Measurements from ENCODE around the gene PDE4DIP. TPM values are rescaled to one million over a fixed set of nuclear protein-coding genes. Genes with fewer than 3 reads are reported as not detected.
"Not testable (repeated sequence)": the region's sequence is repeated elsewhere in the genome, so short reads cannot be mapped to it uniquely, and the experiment has no call there.

PDE4DIP gene
- total RNA-seq, 2 donors from 2014 or later, result 26.5 to 33.8 TPM

DNA sequence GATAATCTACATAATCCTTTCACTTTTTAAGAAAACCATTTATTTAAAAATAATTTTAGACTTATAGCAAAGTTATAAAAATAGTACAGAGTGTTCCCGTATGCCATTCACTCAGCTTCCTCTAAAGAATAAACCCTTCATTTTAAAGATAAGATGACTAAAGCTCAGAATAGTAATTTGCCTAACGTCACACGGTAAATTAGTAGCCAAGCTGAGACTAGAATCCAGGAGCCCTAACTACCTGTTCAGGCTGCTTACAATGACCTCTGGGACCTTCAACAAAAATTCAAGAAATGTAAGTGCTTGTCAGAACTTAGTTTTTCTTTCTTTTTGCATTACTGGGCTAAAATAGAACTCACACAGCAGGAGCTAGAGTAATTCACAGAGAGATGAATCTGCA, 56.5 kb downstream of the PDE4DIP start:
- not testable (repeated sequence) for H3K36me3 Mint-ChIP-seq
- peak in 1 of 2 donors; percentile 24 for ATAC-seq

DNA sequence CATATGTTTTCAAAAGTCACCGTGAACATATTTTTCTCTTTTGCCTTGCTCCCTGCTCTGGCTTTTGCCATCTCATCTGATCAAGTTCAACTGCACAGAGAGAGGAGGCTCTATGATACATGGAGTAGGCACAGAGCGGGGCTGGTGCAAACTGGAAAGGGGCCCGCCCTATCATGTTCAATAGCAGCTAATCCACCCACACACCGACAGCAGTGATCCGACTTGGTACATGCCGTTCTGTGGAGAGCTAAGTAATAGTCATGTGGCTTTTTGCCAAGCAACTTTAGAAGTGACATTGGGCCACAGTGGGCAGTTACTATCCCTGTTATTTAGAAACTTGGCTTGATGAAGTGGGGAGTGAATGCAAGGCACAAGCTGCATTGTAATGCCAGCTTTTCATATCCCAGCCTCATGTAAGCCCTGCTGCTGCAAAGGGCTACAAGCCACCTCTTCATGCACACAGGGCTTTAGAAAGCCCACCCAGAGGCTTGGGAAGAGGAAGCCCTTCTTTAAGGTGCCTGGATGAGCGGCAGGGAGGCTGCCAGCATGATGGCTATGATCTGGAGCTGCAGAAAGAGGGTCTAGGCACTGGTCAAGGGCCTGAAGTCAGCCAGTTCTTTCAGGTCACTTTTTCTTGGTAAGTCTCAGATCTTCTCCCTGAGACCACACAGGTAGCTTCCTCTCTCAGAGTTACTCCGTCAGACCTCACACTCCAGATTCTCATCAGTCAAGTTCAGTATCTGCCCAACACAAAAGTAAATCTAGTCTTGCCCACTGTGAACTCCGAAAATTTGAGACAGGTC, 57.1 kb downstream of the PDE4DIP start:
- H3K27ac Mint-ChIP-seq; H3K9me3 Mint-ChIP-seq; H3K36me3 Mint-ChIP-seq; DNase-seq (ENCODE audit: low spot score in 2 of 2): not testable (repeated sequence)
- peak; percentile 84 to 88 for ATAC-seq

More for the DNA sequence above, 56.5 kb downstream of the PDE4DIP start:
- DNase-seq (ENCODE audit: low spot score in 2 of 2); H3K9me3 Mint-ChIP-seq; H3K27ac Mint-ChIP-seq: not testable (repeated sequence)

DNA sequence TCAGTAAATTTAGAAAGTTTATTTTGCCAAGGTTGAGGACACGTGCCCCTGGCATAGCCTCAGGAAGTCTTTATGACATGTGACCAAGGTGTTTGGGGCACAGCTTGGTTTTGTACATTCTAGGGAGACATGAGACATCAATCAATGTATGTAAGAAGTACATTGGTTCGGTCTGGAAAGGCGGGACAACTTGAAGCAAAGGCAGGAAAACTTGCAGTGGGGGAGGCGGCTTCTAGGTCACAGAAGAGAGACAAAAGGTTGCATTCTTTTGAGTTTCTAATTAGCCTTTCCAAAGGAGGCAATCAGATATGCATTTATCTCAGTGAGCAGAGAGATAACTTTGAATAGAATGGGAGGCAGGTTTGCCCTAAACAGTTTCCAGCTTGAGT, 57.7 kb downstream of the PDE4DIP start:
- DNase-seq (ENCODE audit: low spot score in 2 of 2); ATAC-seq; H3K9me3 Mint-ChIP-seq; H3K27ac Mint-ChIP-seq; H3K36me3 Mint-ChIP-seq: not testable (repeated sequence)

DNA sequence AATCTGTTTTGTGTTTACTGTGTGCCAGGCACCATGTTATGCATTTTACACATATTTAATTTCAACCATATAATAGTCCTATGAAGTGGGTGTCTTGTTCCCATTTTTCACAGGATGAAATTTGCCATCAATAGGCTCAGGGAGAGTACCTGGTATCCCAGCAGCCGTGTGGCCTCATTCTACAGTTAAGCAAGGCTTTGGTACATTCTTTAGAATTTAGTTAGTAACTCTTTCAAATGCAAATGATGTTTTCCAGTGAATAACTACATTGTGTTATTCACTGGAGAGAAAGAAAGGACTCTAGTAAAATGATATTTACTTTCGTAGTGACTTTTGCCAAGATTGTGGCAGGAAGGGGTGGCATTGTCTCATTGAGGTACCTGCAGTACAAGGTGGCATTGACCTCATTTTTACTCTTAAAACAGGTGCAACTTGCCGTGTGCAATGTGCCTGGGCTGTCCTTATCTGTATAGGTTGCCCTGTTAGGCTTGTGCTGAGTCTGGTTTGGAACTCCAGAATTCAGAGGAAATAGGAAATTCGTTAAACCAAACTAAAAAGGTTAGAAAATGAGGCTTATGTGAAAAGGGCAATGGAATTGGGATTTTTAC, 65.1 kb downstream of the PDE4DIP start:
- not testable (repeated sequence) for DNase-seq (ENCODE audit: low spot score in 2 of 2); H3K9me3 Mint-ChIP-seq; H3K27ac Mint-ChIP-seq; ATAC-seq; H3K36me3 Mint-ChIP-seq

DNA sequence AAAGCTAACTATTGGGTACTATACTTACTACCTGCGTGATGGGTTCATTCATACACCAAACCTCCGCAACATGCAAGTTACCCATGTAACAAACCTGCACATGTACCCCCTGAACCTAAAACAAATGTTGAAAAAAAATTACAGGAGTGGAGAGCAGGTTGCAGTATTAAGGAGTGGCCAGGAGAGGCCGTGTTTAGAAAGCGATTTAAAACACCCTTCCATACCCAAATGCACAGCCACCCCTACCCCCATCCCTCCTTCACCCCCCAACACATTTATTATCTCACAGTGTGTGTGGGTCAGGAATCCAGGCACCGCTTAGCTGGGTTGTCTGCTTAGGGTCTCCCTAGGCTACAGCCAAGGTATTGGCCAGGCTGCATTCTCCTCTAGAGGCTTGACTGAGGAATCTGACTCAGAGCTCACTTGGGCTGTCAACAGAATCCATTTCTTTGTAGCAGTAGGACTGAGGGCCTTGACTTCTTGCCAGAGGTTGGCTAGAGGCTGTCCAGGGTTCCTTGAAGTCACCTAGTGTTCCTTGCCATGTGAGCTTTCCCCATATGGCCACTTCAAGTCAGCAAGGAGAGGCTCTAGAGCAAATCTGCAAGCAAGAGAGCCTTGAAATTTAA, 67.2 kb downstream of the PDE4DIP start:
- ATAC-seq, result peak in 1 of 2 donors; percentile 35
- not testable (repeated sequence) for H3K9me3 Mint-ChIP-seq; DNase-seq (ENCODE audit: low spot score in 2 of 2)

DNA sequence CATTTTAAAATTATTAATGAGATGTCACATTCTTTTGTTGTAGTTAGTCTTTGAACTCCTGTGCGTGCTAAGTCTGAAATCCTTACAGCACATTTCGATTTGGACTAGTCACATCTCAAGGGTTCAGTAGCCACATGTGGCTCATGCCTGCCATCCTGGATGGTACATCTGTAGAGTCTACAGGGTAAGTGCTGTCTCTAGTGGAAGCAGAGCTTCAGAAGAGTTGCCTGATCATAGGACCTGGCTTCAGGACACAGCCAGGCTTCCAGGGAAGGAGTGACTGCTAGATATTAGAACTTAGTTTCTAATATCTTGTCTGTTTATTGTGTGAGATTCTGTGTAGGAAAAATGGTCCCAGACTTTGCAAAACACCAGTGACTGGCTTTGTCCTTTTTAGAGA, 72.0 kb downstream of the PDE4DIP start:
- not testable (repeated sequence) for H3K9me3 Mint-ChIP-seq; H3K36me3 Mint-ChIP-seq; H3K27ac Mint-ChIP-seq; DNase-seq (ENCODE audit: low spot score in 2 of 2); ATAC-seq

More for the DNA sequence above, 67.2 kb downstream of the PDE4DIP start:
- H3K27ac Mint-ChIP-seq, H3K36me3 Mint-ChIP-seq: not testable (repeated sequence)

DNA sequence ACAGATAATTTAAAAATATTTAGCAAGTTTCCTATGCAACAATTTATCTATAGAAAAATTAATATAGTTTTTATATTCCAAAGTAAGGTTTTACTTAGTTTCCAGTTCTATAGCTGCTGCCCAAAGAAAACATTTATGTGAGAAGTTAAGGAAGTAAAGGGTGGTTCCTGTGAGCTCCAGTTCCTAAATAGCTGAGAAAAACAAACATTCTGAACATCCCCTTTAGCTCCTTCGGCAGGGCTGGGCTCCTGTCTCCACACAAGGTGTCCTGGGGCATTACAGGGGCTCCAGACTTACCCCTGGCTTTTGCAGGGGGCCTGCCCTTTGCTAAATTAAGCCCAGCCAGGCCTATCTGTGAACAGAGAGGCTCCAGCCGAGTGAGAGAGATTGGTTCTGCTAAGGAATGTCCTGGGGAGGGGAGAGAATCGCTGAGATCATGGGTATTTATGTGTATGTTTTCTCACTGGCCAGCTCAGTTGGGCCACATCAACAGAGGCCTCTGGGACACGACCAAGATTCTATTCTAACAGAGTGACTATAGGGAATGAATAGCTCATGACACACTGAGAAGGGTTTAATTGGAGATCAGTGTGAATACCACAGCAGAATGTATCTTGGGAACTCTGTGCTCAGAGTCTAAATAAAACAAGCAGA, 72.6 kb downstream of the PDE4DIP start:
- not testable (repeated sequence) for H3K27ac Mint-ChIP-seq, H3K36me3 Mint-ChIP-seq, ATAC-seq

DNA sequence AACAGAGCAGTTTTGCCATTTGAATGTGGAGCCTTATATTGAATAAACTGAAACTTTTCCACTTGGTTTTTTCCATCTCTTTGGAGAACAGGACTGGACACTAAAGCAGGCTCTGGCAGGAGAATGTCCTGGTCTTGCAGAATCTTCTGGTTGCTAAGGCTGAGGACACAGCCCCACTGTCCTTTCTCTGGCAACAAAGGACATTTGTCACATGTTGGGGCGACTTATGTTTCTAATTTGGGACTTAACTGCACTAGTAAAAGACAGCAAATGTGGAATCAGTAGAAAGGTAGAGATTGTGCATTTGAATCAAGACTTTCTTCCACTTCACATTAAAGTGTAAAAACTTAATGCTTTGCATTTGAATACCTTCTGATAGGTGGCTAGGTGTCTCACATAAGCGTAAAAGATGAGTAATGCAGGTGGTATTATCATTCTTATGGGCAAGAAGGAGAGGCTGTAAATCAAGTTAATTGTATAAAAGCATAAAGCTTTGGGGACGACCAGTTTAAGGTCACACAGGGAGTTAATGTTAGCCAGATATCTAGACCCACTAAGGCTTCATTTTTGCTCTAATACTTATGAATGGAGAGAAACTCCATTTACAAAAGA, 74.7 kb downstream of the PDE4DIP start:
- ATAC-seq, H3K36me3 Mint-ChIP-seq: not testable (repeated sequence)

More for the DNA sequence above, 72.6 kb downstream of the PDE4DIP start:
- DNase-seq (ENCODE audit: low spot score in 2 of 2); H3K9me3 Mint-ChIP-seq: not testable (repeated sequence)

DNA sequence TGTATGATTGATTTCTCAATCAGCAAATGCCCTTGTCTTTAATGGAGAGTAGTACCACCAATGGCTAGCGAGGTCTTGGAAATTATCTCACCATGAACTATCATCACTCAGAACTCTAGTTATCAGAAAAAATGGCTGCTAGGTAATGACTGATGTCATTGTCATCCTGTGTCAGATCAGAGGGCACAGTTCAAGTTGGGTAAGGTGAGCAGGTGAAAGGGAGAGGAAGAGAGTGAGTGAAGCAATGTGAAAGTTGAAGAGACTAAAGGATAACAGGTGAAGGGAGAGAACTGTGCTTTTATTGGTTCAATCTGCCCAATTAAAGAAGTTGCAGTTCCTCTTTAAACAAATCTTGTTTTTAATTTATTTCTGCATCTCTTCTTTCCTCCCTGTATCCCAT, 76.8 kb downstream of the PDE4DIP start:
- H3K27ac Mint-ChIP-seq; ATAC-seq; H3K36me3 Mint-ChIP-seq; H3K9me3 Mint-ChIP-seq; DNase-seq (ENCODE audit: low spot score in 2 of 2): not testable (repeated sequence)

More for the DNA sequence above, 74.7 kb downstream of the PDE4DIP start:
- H3K27ac Mint-ChIP-seq; H3K9me3 Mint-ChIP-seq; DNase-seq (ENCODE audit: low spot score in 2 of 2): not testable (repeated sequence)

DNA sequence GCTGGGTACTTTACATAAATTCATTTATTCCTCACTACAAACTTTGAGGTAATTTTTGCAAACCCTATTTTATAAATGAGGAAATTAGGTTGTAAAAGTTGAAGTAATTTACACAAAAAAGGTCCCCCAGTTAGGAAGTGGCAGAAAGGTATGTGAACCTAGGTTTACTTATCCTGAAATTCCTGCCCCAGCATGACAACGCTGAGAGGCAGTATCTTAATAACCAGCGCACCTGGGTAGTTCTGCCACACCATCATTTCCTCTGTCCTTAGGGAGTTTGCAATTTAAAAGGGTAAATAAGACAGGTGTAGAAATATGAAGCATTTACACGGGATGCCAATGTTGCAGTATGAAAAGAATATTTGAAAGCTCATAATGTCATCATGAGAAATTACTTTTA, 79.6 kb downstream of the PDE4DIP start:
- not testable (repeated sequence) for H3K9me3 Mint-ChIP-seq; H3K36me3 Mint-ChIP-seq; H3K27ac Mint-ChIP-seq; ATAC-seq; DNase-seq (ENCODE audit: low spot score in 2 of 2)

DNA sequence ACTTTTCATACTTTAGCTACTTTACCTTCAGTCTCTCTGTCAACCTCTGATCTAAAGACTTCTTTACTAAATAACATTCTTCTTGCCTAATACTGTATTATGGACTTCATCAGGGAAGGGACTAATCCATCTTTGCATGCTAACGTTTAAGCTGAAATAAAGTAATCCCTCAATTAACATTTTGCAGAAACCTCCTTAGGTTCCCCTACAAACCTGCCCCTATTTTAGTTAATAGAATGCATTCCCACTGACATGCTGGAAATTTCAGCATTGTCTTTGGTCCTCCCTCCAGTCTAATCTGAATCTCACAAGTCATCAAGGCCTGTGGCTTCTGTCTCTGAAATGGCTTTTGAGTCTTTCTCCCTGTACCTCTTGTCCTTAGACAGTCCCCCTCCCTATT, 83.4 kb downstream of the PDE4DIP start:
- DNase-seq (ENCODE audit: low spot score in 2 of 2); ATAC-seq; H3K27ac Mint-ChIP-seq; H3K36me3 Mint-ChIP-seq; H3K9me3 Mint-ChIP-seq: not testable (repeated sequence)

DNA sequence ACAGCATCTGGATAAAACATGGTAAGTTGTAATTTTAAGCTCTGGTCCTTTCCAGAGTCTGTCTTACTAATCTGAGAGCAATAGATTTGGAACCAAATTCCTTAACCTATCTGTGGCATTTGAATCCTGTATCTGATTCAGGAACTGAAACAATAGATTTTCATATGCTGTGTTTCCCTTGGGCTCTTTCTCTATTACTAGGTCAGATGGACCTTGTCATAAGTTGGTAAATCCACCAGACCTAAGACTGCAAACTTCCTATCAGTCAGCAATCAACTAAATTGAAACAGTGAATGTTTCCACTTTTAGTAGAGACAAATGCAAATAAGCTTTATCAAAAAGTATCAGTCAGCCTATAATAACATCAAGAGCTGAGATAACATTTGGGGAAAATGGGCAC, 85.0 kb downstream of the PDE4DIP start:
- H3K36me3 Mint-ChIP-seq; ATAC-seq; H3K27ac Mint-ChIP-seq; DNase-seq (ENCODE audit: low spot score in 2 of 2); H3K9me3 Mint-ChIP-seq: not testable (repeated sequence)

DNA sequence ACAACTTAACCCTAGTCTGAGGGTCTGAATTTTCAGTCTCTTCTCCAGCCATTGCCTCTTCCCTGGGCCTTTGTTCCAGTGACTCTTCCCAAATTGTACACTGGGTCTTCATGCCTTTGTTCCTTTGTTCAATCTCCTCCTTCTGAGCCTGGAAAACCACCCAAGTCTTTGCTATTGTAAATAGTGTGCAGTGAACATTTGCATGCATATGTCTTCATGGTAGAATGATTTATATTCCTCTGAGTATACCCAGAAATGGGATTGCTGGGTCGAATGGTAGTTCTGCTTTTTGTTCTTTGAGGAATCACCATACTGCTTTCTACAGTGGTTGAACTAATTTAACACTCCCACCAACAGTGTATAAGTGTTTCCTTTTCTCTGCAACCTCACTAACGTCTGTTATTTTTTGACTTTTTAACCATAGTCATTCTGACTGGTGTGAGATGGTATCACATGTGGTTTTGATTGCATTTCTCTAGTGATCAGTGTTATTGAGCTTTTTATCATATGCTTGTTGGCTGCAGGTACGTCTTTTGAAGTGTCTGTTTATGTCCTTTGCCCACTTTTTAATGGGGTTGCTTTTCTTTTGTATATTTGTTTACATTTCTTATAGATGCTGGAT, 91.3 kb downstream of the PDE4DIP start:
- not testable (repeated sequence) for H3K9me3 Mint-ChIP-seq; DNase-seq (ENCODE audit: low spot score in 2 of 2); H3K27ac Mint-ChIP-seq; H3K36me3 Mint-ChIP-seq; ATAC-seq

DNA sequence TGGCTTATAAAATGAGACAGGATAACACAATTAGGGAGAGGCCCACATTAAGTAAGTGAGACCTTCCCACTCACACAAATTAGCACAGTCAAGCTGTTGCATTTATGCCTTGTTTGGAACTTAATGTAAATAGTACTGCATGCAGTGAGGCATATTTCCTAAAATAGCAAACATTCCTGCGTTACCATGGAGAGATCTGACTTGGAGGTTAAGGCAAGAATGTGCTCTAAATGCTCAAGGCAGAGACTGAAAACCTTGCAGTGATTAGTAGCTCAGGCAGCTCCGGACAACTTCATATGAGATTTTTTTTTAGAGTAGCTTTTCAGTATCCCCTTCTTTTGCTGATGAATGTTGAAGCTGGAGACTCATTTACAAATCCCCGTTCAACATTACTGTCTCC, 98.7 kb downstream of the PDE4DIP start:
- not testable (repeated sequence) for H3K36me3 Mint-ChIP-seq; ATAC-seq; DNase-seq (ENCODE audit: low spot score in 2 of 2); H3K9me3 Mint-ChIP-seq; H3K27ac Mint-ChIP-seq

DNA sequence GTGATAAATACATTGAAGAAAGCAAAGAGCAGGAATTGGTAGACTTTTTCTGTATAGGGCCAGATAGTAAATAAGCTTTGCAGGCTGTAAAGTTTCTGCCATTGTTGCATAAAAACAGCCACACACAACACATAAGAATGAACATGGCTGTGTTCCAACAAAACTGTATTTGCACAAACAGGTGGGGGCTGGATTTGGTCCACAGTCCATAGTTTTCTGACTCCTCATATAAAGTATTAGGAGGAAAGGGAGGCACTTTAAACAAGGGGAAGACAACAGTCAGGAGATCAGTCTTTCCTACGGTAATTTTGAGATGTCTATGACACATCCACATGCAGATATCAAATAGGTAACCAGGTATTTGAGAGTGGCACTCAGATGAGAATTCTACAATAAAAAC, 100.9 kb downstream of the PDE4DIP start:
- not testable (repeated sequence) for H3K36me3 Mint-ChIP-seq; H3K27ac Mint-ChIP-seq; DNase-seq (ENCODE audit: low spot score in 2 of 2); ATAC-seq; H3K9me3 Mint-ChIP-seq

DNA sequence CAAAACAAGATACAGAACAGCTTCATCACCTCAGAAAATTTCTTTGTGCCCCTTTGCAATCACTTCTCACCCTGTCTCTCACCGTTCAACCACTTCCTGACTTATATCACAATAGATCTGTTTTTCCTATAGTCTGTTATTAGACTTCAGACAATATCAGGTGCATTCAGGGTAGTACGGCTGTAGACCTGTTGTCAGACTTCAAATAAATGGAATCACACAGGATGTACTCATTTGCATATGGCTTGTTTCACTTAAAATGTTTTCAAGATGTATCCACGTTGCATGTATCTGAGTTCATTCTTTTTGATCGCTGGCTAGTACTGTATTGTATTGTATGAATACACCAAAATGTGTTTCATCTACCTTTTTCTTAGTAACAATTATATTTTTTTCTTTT, 104.5 kb downstream of the PDE4DIP start:
- H3K27ac Mint-ChIP-seq; DNase-seq (ENCODE audit: low spot score in 2 of 2); ATAC-seq; H3K9me3 Mint-ChIP-seq; H3K36me3 Mint-ChIP-seq: not testable (repeated sequence)

Measured in activated naive CD4-positive, alpha-beta T cell treated with anti-CD3 and anti-CD28 coated beads, Interleukin-2, amount 50 U/mL, for 72 hours (primary cell).